IMR-90 (cell line): ENCODE data around the gene PDE11A. TPM values are rescaled to one million over a fixed set of nuclear protein-coding genes. Genes with fewer than 3 reads are reported as not detected.

Experiments used
- ATAC-seq: fragments of 200-7000 bp; cut with Tn5 transposase; 2 replicates; pipeline ENCODE4 v1.9.1; 2020; ENCODE audit warnings: low read depth, mild to moderate bottlenecking, moderate library complexity
- BruUV-seq: library from RNA; stranded (reverse); fragments of 400-500 nt; replicated peaks from 2 replicates; lab custom pipeline; 2021; lab: Mats Ljungman, UMichigan
- CTCF ChIA-PET: fragments of 300-600 bp; formaldehyde crosslinking; extraction: SDS; loops from one replicate; lab custom pipeline; 2021; ENCODE audit warnings: antibody characterized with exemption; lab: Yijun Ruan, JAX
- POLR2A ChIA-PET: fragments of 300-600 bp; sonication (Branson Sonifier 250); formaldehyde crosslinking; loops from one replicate; lab custom pipeline; 2022; ENCODE audit warnings: antibody characterized with exemption; ENCODE audit not compliant: unreplicated experiment; lab: Charles Lee
- DNase-seq: peaks from one replicate; pipeline ENCODE4 v3.0.0; 2013
- H2AFZ ChIP-seq: replicated peaks from 2 replicates; pipeline ENCODE3; 2013; ENCODE audit warnings: low read length, mild to moderate bottlenecking; ENCODE audit not compliant: poor library complexity
- H2AK5ac ChIP-seq: 2 replicates; pipeline ENCODE4 v1.6.1; 2013; ENCODE audit warnings: low read depth, low read length, inconsistent platforms
- H2AK9ac ChIP-seq: replicated peaks from 2 replicates; pipeline ENCODE3; 2013; ENCODE audit warnings: mild to moderate bottlenecking, low read depth, low read length, moderate library complexity; ENCODE audit not compliant: poor library complexity
- H2BK120ac ChIP-seq: 2 replicates; pipeline ENCODE4 v1.6.1; 2013; ENCODE audit warnings: low read depth, low read length, inconsistent platforms
- H2BK15ac ChIP-seq: 3 replicates; pipeline ENCODE4 v1.6.1; 2013; ENCODE audit warnings: low read depth, low read length, inconsistent platforms
- H2BK20ac ChIP-seq: 2 replicates; pipeline ENCODE4 v1.6.1; 2013; ENCODE audit warnings: low read depth, mild to moderate bottlenecking, inconsistent platforms, low read length, moderate library complexity
- H2BK5ac ChIP-seq: 2 replicates; pipeline ENCODE4 v1.6.1; 2013; ENCODE audit warnings: mild to moderate bottlenecking, low read depth, low read length, inconsistent platforms; ENCODE audit not compliant: poor library complexity, severe bottlenecking
- H3K14ac ChIP-seq: replicated peaks from 2 replicates; pipeline ENCODE4 v1.6.1; 2013; ENCODE audit warnings: low read depth, low read length, inconsistent platforms
- H3K18ac ChIP-seq: 2 replicates; pipeline ENCODE4 v1.6.1; 2013; ENCODE audit warnings: low read depth, low read length, control low read depth
- H3K23ac ChIP-seq: 2 replicates; pipeline ENCODE4 v1.6.1; 2013; ENCODE audit warnings: low read depth, low read length, inconsistent platforms
- H3K27ac ChIP-seq: 2 replicates; pipeline ENCODE4 v1.5.1; 2013; ENCODE audit warnings: mild to moderate bottlenecking, control low read depth, low read length; ENCODE audit not compliant: insufficient read depth
- H3K27me3 ChIP-seq: 2 replicates; pipeline ENCODE4 v1.6.1; 2013; ENCODE audit warnings: low read length; ENCODE audit not compliant: control insufficient read depth, insufficient read depth
- H3K36me3 ChIP-seq: 2 replicates; pipeline ENCODE4 v1.6.1; 2013; ENCODE audit warnings: low read length, mixed read lengths; ENCODE audit not compliant: control insufficient read depth, insufficient read depth
- H3K4ac ChIP-seq: 2 replicates; pipeline ENCODE4 v1.6.1; 2013; ENCODE audit warnings: low read depth, low read length, inconsistent platforms
- H3K4me1 ChIP-seq: 2 replicates; pipeline ENCODE4 v1.6.1; 2013; ENCODE audit warnings: low read length, mixed read lengths; ENCODE audit not compliant: control insufficient read depth, insufficient read depth
- H3K4me2 ChIP-seq: 2 replicates; pipeline ENCODE4 v1.6.1; 2013; ENCODE audit warnings: low read depth, mild to moderate bottlenecking, control low read depth, low read length, moderate library complexity
- H3K4me3 ChIP-seq: 2 replicates; pipeline ENCODE4 v1.5.1; 2013; ENCODE audit warnings: low read depth, mild to moderate bottlenecking, control low read depth, low read length, moderate library complexity; ENCODE audit not compliant: insufficient read depth
- H3K56ac ChIP-seq: 2 replicates; pipeline ENCODE4 v1.6.1; 2013; ENCODE audit warnings: low read length, inconsistent platforms; ENCODE audit not compliant: insufficient read depth; ENCODE audit errors: extremely low read depth
- H3K79me1 ChIP-seq, 2 experiments: 2 replicates each; pipeline ENCODE4 v1.6.1; 2013; ENCODE audit warnings: low read length in 2 of 2, inconsistent platforms in 1 of 2, low read depth in 1 of 2
- H3K9ac ChIP-seq: 2 replicates; pipeline ENCODE4 v1.6.1; 2013; ENCODE audit warnings: low read depth, low read length, control low read depth
- H3K9me1 ChIP-seq: 2 replicates; pipeline ENCODE4 v1.6.1; 2013; ENCODE audit warnings: low read length, inconsistent platforms; ENCODE audit not compliant: insufficient read depth
- H3K9me3 ChIP-seq: 2 replicates; pipeline ENCODE4 v1.6.1; 2013; ENCODE audit warnings: low read length; ENCODE audit not compliant: control insufficient read depth, insufficient read depth
- H4K20me1 ChIP-seq: 2 replicates; pipeline ENCODE4 v1.6.1; 2013; ENCODE audit warnings: low read length, inconsistent platforms; ENCODE audit not compliant: insufficient read depth
- H4K5ac ChIP-seq: 2 replicates; pipeline ENCODE4 v1.6.1; 2013; ENCODE audit warnings: mild to moderate bottlenecking, low read depth, low read length, control low read depth
- H4K8ac ChIP-seq, 2 experiments: 2 replicates each; pipeline ENCODE4 v1.6.1; 2013; ENCODE audit warnings: low read depth in 2 of 2, low read length in 2 of 2, control low read depth in 1 of 2, inconsistent platforms in 1 of 2
- H4K91ac ChIP-seq: 2 replicates; pipeline ENCODE4 v1.6.1; 2013; ENCODE audit warnings: low read depth, low read length, inconsistent platforms; ENCODE audit not compliant: insufficient read depth
- BHLHE40 ChIP-seq: fragments of 150-350 bp; IDR thresholded peaks from 2 replicates; pipeline ENCODE4 v1.6.1; 2016; ENCODE audit warnings: mild to moderate bottlenecking, low read depth, low read length
- CEBPB ChIP-seq: IDR thresholded peaks from 2 replicates; pipeline ENCODE4 v1.6.1; 2012; ENCODE audit warnings: low read depth, low read length, improper control_type of control experiment
- CHD1 ChIP-seq: IDR thresholded peaks from 2 replicates; pipeline ENCODE4 v1.6.1; 2012; ENCODE audit warnings: low read depth, low read length, improper control_type of control experiment
- CTCF ChIP-seq: conservative IDR thresholded peaks from 2 replicates; pipeline ENCODE4 v1.5.1; 2012; ENCODE audit warnings: mild to moderate bottlenecking, low read depth, low read length, improper control_type of control experiment
- FOS ChIP-seq: fragments of 150-350 bp; IDR thresholded peaks from 2 replicates; pipeline ENCODE4 v1.6.1; 2016; ENCODE audit warnings: low read depth, low read length
- MAFK ChIP-seq: IDR thresholded peaks from 2 replicates; pipeline ENCODE4 v1.6.1; 2012; ENCODE audit warnings: low read depth, low read length, improper control_type of control experiment
- MAZ ChIP-seq: IDR thresholded peaks from 2 replicates; pipeline ENCODE4 v1.6.1; 2012; ENCODE audit warnings: low read depth, mild to moderate bottlenecking, low read length, improper control_type of control experiment, moderate library complexity, borderline replicate concordance
- MXI1 ChIP-seq: IDR thresholded peaks from 2 replicates; pipeline ENCODE4 v1.6.1; 2012; ENCODE audit warnings: low read depth, mild to moderate bottlenecking, low read length, moderate library complexity, borderline replicate concordance
- NFE2L2 ChIP-seq: fragments of 150-350 bp; IDR thresholded peaks from 2 replicates; pipeline ENCODE4 v1.6.1; 2016; ENCODE audit warnings: low read depth, mild to moderate bottlenecking, low read length
- POLR2A ChIP-seq: IDR thresholded peaks from 2 replicates; pipeline ENCODE4 v1.6.1; 2012; ENCODE audit warnings: mild to moderate bottlenecking, low read depth, low read length
- RAD21 ChIP-seq: IDR thresholded peaks from 2 replicates; pipeline ENCODE4 v1.6.1; 2012; ENCODE audit warnings: low read length, improper control_type of control experiment
- RCOR1 ChIP-seq: IDR thresholded peaks from 2 replicates; pipeline ENCODE4 v1.6.1; 2012; ENCODE audit warnings: mild to moderate bottlenecking, low read length, improper control_type of control experiment; ENCODE audit not compliant: insufficient replicate concordance
- RFX5 ChIP-seq: IDR thresholded peaks from 2 replicates; pipeline ENCODE4 v1.8.0; 2012; ENCODE audit warnings: low read depth, mild to moderate bottlenecking, low read length, moderate library complexity
- SMC3 ChIP-seq: fragments of 150-350 bp; IDR thresholded peaks from 2 replicates; pipeline ENCODE4 v1.6.1; 2016; ENCODE audit warnings: low read depth, mild to moderate bottlenecking, antibody characterized with exemption, low read length, moderate library complexity
- WGBS, 2 experiments: methylation state at CpG; one replicate each; pipeline versions ENCODE4 v1.1.5 to v1.1.7; 2013; ENCODE audit warnings: missing lambda C conversion rate in 2 of 2; ENCODE audit not compliant: insufficient read length in 1 of 2; ENCODE audit errors: extremely low coverage in 2 of 2; 5-methylcytosine and 5-hydroxymethylcytosine counted together
- dilution Hi-C: fragments of 300-500 bp; cut with HindIII; formaldehyde crosslinking; loops from one replicate; pipeline ENCODE4 v1.14.3; 2018; ENCODE audit warnings: low sequenced_read_pairs; ENCODE audit not compliant: unreplicated experiment
- in situ Hi-C: fragments of 300-500 bp; cut with MboI; formaldehyde crosslinking; loops from 3 replicates; pipeline ENCODE4 v1.14.3; 2019; ENCODE audit warnings: low sequenced_read_pairs, inconsistent platforms, mixed read lengths
- intact Hi-C: fragments of 100-400 bp; cut with micrococcal nuclease; formaldehyde crosslinking; loops from 2 replicates; pipeline ENCODE4 v1.10.0; 2022
- polyA plus RNA-seq, 3 experiments: library from polyadenylated mRNA; depleted of rRNA; stranded (reverse); fragments of >200 nt; gene quantifications; 2 replicates each; pipeline ENCODE4 v1.2.3, GENCODE V29; 2012; ENCODE audit warnings: low replicate concordance in 1 of 3
- total RNA-seq: library from RNA; depleted of rRNA; stranded (reverse); fragments of >200 nt; gene quantifications from 2 replicates; pipeline ENCODE4 v1.2.3, GENCODE V29; 2012
- TF ChIP-seq, protein P1 (sequence below): fragments of 150-350 bp; IDR thresholded peaks from 2 replicates; pipeline ENCODE4 v1.6.1; 2017; ENCODE audit warnings: mild to moderate bottlenecking, antibody characterized with exemption, low read length, low read depth
- TF ChIP-seq, protein P2 (sequence below): fragments of 150-350 bp; IDR thresholded peaks from 2 replicates; pipeline ENCODE4 v1.6.1; 2016; ENCODE audit warnings: low read depth, mild to moderate bottlenecking, low read length, moderate library complexity, borderline replicate concordance

Gene PDE11A
- total and polyA plus RNA-seq, 2 of the 4 experiments (the other 2 are of a cell fraction) = 0.21 to 0.72 TPM

DNA sequence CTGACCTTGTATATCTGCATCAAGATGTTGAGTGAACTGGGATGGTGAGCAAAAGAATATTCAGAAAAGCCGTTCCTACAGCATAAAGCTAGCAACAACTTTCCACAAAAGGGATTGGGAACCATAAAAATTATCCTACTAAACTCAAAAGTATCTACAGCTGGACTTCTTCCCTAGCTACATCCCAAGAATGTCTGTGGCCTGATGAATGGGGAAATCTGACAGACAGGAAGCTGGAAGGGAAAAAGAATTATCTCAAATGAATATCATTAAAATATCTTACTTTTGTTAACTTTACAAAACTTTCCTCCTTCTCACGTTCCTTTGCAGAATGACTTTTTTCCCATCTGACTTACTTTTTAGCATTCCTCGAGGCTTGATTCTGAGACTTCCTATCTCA is 150.9 kb downstream of the PDE11A start:
- Histone ChIP-seq H3K23ac (no peak overlapping the region), H3K9me1 (no peaks in the 10 kb centered on the region), H2AFZ (no peak overlapping the region), H3K18ac (no peak overlapping the region), H2AK5ac (no peak overlapping the region), H3K9me3 (no peaks in the 10 kb centered on the region), H3K27me3 (no peaks in the 10 kb centered on the region), H3K14ac (no peak overlapping the region), H3K4ac (no peak overlapping the region), H4K5ac (no peak overlapping the region), H2BK15ac (no peak overlapping the region), H4K91ac (no peak overlapping the region), H3K9ac (no peak overlapping the region), H2BK20ac (no peak overlapping the region), H3K36me3 (no peaks in the 10 kb centered on the region), H3K27ac (no peak overlapping the region), H3K56ac (no peak overlapping the region), H3K4me1 (no peaks in the 10 kb centered on the region), H3K4me2 (no peak overlapping the region), H2BK120ac (no peak overlapping the region), H2AK9ac (no peak overlapping the region), H4K20me1 (no peaks in the 10 kb centered on the region), H4K8ac (no peak overlapping the region), H3K4me3 (no peak overlapping the region), H3K79me1 (no peaks in the 10 kb centered on the region), H2BK5ac (no peak overlapping the region)
- intact Hi-C loops = no loop called here
- CTCF ChIA-PET = no interaction called here
- DNase-seq (no peak), ATAC-seq (no peak)
- dilution Hi-C loops = no loop called here
- BruUV-seq = no TSS peak
- no CpG with 5 or more reads among the region's 3 CpGs for WGBS, 2 experiments
- POLR2A ChIA-PET = no interaction called here
- in situ Hi-C loops = no loop called here
- no peak for TF ChIP-seq POLR2A
- TF ChIP-seq BHLHE40 = no peak
- TF ChIP-seq RAD21 = no peak
- no peak for TF ChIP-seq MAFK
- TF ChIP-seq, protein P1, sequence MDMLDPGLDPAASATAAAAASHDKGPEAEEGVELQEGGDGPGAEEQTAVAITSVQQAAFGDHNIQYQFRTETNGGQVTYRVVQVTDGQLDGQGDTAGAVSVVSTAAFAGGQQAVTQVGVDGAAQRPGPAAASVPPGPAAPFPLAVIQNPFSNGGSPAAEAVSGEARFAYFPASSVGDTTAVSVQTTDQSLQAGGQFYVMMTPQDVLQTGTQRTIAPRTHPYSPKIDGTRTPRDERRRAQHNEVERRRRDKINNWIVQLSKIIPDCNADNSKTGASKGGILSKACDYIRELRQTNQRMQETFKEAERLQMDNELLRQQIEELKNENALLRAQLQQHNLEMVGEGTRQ = no peak
- no peak for TF ChIP-seq CEBPB
- no peak for TF ChIP-seq CHD1
- TF ChIP-seq MAZ = no peak
- TF ChIP-seq RCOR1 = no peak
- no peak for TF ChIP-seq RFX5
- no peak for TF ChIP-seq MXI1
- no peak for TF ChIP-seq SMC3
- no peak for TF ChIP-seq FOS
- no peak for TF ChIP-seq NFE2L2
- TF ChIP-seq, protein P2, sequence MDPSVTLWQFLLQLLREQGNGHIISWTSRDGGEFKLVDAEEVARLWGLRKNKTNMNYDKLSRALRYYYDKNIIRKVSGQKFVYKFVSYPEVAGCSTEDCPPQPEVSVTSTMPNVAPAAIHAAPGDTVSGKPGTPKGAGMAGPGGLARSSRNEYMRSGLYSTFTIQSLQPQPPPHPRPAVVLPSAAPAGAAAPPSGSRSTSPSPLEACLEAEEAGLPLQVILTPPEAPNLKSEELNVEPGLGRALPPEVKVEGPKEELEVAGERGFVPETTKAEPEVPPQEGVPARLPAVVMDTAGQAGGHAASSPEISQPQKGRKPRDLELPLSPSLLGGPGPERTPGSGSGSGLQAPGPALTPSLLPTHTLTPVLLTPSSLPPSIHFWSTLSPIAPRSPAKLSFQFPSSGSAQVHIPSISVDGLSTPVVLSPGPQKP = no peak
- TF ChIP-seq CTCF = no peak
